Activated CD8-positive, alpha-beta memory T cell treated with anti-CD3 and anti-CD28 coated beads for 36 hours (primary cell): ENCODE measurements around the gene ATXN2L. TPM values are rescaled to one million over a fixed set of nuclear protein-coding genes. Genes with fewer than 3 reads are reported as not detected.
"Not testable (repeated sequence)": the region's sequence is repeated elsewhere in the genome, so short reads cannot be mapped to it uniquely, and the experiment has no call there.

Experiments used
- CTCF ChIA-PET: fragments of 350-600 bp; sonication (Branson Sonifier 250); formaldehyde crosslinking; loops from one replicate; lab custom pipeline; 2021; ENCODE audit warnings: antibody characterized with exemption; lab: Charles Lee
- POLR2A ChIA-PET: fragments of 350-600 bp; sonication (Branson Sonifier 250); formaldehyde crosslinking; loops from one replicate; lab custom pipeline; 2021; ENCODE audit warnings: antibody characterized with exemption; lab: Charles Lee
- total RNA-seq, 2 experiments: library from RNA; stranded (reverse); gene quantifications; one replicate each; pipeline ENCODE4 v1.2.3, GENCODE V29; 2021

ATXN2L gene, protein sequence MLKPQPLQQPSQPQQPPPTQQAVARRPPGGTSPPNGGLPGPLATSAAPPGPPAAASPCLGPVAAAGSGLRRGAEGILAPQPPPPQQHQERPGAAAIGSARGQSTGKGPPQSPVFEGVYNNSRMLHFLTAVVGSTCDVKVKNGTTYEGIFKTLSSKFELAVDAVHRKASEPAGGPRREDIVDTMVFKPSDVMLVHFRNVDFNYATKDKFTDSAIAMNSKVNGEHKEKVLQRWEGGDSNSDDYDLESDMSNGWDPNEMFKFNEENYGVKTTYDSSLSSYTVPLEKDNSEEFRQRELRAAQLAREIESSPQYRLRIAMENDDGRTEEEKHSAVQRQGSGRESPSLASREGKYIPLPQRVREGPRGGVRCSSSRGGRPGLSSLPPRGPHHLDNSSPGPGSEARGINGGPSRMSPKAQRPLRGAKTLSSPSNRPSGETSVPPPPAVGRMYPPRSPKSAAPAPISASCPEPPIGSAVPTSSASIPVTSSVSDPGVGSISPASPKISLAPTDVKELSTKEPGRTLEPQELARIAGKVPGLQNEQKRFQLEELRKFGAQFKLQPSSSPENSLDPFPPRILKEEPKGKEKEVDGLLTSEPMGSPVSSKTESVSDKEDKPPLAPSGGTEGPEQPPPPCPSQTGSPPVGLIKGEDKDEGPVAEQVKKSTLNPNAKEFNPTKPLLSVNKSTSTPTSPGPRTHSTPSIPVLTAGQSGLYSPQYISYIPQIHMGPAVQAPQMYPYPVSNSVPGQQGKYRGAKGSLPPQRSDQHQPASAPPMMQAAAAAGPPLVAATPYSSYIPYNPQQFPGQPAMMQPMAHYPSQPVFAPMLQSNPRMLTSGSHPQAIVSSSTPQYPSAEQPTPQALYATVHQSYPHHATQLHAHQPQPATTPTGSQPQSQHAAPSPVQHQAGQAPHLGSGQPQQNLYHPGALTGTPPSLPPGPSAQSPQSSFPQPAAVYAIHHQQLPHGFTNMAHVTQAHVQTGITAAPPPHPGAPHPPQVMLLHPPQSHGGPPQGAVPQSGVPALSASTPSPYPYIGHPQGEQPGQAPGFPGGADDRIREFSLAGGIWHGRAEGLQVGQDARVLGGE
- total RNA-seq, result 100 to 1,000 TPM; 253 to 260 TPM

DNA sequence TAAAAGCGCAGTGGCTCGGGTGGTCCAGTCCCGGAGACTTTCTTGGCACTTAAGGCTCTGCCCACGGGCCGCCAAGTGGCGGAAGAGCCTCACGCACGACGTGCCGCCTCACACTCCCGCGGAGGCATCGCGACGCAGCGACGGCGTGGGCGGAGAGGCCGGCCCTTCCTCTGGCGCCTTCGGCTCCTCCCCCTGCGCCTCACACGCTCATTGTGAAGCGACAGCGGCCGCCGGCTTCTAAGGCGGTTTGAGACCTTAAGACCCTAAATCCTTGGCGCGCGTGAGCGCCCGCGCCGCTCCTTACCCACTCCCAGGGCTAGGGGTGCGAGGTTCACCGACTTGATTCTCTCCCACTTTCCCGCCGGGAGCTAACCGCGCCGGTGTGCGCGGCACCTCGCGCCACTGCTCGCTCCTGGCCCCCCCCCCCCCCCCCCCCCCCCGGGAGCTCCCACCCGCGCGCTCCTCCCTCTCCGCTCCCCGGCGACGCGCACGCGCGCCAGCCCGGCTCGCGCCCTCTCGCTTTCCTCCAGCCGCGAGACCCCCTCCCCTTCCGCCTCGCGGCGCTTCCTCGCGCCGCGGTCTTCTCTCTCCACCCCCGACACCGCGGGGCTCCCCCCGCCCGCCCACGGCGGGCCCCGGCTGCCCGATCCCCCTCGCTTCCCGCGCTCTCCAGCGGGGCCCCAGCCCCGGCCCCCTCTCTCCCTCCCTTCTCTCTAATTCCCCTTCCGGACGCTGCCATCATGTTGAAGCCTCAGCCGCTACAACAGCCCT is at the start of gene ATXN2L:
Gene ATXN2L (plus strand): TSS at position 480 of the 771 bp plus-strand sequence. CDS start 261 bp downstream, at position 741.
- POLR2A ChIA-PET, result interaction anchor here (0.6 to 4.6 kb wide), 14 partner anchors 12 to 329 kb away, joined by 3 to 34 read pairs (median 5); partner anchors contain the start of genes APOBR, RABEP2, SGF29 and SPNS1
- CTCF ChIA-PET, result interaction anchor here (0.6 to 1.5 kb wide), 6 partner anchors 10 to 122 kb away, joined by 3 to 5 read pairs (median 4); partner anchors contain the start of gene TUFM

DNA sequence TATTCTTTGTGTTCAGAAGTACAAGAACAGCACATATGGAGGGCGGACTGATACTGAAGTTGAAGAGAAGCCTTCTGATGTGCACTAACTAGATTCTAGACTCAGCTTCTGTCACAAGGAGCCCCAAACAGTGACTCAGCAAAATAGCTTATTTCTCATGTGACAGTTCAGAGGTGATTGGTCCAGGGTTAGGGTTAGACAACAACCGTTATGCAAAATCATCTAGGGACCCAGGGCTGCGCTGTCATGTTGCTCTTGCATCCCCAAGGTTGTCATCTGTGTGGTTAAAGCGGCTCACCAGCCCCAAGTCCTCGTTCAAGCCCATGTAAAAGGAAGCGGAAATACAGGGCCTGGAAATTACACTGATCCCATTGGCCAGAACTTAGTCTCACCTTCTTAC is 41.1 kb upstream of the ATXN2L start:
- CTCF ChIA-PET, POLR2A ChIA-PET: not testable (repeated sequence)

DNA sequence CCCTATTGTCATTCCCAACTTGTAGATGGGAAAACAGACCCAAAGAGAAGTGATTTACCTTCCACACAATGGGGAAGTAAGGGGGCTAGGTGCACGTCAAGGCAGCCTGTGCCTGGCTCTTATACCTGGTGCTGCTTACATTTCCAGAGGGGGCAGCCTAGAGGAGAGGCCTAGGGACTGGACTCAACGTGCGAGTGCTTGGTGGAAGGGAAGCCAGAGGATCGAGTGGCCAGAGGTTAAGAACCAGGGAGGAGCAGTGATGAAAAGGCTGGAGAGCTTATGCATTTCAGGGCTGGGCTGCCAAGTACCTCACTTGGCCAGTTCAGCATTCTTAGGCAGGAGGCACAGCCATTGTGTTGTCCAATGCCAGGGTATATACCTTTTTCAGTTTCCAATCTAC is 40.4 kb upstream of the ATXN2L start:
- POLR2A ChIA-PET, CTCF ChIA-PET: not testable (repeated sequence)

DNA sequence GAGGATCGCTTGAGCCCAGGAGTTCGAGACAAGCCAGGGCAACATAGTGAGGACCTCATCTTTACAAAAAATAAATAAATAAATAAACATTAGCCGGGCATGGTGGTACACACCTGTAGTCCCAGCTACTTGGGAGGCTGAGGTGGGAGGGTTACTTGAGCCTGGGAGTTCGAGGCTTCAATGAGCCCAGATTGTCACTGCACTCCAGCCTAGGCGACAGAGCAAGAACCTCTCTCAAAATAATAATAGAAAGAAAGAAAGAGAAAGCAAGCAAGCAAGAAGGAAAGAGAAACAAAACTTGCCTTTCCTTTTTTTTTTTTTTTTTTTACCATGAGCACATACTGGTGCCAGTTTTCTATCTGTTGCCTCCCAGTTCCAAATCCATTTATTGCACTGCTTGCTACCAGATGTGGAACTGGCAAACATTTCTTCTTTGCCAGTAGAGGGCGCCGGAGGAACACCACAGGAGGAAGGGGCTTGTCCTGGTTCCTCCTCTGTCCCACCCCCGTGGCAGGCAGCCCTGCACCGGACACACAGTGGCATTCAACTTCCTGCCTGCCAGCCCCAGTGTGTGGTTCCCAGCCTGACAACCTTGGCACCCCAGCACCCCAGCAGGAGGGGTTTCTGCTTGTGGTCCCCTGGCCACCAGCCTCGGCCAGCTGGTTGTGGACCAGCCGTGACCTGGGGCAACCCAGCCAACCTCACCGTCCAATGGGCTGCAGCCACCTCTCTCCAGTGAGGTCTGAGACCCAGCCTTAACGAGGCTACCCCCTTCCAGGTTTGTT is 20.4 kb upstream of the ATXN2L start:
- POLR2A ChIA-PET, result not testable (repeated sequence)

DNA sequence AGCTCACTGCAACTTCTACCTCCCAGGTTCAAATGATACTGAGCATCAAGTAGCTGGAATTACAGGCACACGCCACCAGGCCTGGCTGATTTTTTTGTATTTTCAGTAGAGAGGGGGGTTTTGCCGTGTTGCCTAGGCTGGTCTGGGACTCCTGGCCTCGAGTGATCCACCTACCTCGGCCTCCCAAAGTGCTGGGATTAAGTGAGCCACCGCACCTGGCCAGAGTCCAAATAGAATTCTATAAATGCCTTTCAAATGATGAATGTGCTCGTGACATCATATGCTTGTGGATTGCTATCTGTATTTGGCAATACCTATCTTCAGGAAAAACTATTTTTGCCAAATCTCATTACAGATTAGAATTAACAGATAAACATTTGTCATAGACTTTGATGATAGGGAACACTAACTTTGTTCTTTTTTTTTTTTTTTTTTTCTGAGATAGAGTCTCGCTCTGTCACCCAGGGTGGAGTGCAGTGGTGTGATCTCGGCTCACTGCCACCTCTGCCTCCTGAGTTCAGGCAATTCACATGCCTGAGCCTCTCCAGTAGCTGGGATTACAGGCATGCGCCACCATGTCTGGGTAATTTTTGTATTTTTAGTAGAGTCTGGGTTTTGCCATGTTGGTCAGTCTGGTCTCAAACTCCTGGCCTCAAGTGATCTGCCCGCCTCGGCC is 15.2 kb upstream of the ATXN2L start:
- CTCF ChIA-PET, POLR2A ChIA-PET: not testable (repeated sequence)

More for the DNA sequence above, 20.4 kb upstream of the ATXN2L start:
- CTCF ChIA-PET, result not testable (repeated sequence)

DNA sequence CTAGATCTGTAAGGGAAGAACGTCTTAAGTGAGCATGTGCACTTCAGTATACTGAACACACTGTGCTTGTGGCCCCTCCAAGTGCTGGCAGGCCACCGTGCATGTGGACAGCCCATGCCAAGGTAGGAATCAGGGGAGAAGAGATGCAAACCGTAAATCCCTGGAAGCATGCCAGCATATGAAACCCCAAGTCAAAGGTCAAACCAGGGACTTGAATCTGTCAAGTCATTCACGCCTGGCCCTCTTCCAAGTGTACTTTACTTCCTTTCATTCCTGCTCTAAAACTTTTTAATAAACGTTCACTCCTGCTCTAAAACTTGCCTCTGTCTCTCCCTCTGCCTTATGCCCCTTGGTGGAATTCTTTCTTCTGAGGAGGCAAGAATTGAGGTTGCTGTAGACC is 2.8 kb upstream of the ATXN2L start:
- ChIA-PET POLR2A (no interaction called here), CTCF (interaction anchor here (0.6 to 1.0 kb wide), 3 partner anchors 27 to 125 kb away, joined by 3 to 5 read pairs (median 3); no protein-coding TSS in a partner anchor)

DNA sequence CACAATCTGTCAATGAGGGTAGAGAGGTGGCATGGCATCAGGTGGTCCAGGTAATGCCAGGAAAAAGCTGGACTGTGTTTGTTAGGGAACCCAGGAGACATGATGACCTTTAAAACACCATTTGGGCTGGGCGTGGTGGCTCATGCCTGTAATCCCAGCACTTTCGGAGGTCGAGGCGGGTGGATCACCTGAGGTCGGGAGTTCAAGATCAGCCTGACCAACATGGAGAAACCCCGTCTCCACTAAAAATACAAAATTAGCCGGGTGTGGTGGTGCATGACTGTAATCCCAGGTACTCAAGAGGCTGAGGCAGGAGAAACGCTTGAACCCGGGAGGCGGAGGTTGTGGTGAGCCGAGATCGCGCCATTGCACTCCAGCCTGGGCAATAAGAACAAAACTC is 2.3 kb upstream of the ATXN2L start:
- POLR2A ChIA-PET, result interaction anchor here (4.6 kb wide), 1 partner anchor 26 kb away, joined by 34 read pairs; the partner anchor contains the start of gene TUFM

DNA sequence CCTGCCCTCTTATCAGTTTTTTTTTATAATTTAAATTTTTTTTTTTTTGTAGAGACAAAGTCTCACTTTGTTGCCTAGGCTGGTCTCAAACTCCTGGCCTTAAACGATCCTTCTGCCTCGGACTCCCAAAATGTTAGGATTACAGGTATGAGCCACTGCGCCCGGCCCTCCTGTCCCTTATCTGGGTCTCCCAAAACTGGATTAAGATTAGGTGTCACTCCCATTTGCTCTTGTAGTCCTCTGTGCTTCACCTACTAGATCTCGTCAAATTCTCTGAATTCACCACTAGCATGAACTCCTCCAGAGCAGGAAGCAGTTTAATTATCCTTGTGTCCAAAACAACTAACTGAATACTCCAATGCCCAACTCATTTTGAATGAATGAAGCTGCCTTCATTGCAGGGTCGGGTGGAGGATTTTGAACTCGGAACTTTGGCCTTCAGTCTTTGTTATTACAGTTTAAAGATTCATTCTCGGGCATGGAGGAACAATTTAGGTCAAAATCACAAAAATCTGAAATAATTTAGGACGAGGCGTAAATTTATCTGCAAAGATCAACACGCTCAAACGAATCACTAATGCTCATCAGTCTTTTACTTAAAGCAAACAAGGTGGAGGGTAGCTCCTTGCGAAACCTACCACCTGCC is 802 bp upstream of the ATXN2L start:
- ChIA-PET CTCF (interaction anchor here (0.5 to 1.5 kb wide), 6 partner anchors 9 to 123 kb away, joined by 3 to 5 read pairs (median 3); partner anchors contain the start of gene CD19), POLR2A (interaction anchor here (0.6 to 4.6 kb wide), 13 partner anchors 12 to 328 kb away, joined by 3 to 34 read pairs (median 5); partner anchors contain the start of genes APOBR, RABEP2, SGF29 and SPNS1)

More for the DNA sequence above, 2.3 kb upstream of the ATXN2L start:
- CTCF ChIA-PET, result interaction anchor here (0.7 to 1.0 kb wide), 2 partner anchors 50 to 125 kb away, joined by 3 to 5 read pairs; no protein-coding TSS in a partner anchor

DNA sequence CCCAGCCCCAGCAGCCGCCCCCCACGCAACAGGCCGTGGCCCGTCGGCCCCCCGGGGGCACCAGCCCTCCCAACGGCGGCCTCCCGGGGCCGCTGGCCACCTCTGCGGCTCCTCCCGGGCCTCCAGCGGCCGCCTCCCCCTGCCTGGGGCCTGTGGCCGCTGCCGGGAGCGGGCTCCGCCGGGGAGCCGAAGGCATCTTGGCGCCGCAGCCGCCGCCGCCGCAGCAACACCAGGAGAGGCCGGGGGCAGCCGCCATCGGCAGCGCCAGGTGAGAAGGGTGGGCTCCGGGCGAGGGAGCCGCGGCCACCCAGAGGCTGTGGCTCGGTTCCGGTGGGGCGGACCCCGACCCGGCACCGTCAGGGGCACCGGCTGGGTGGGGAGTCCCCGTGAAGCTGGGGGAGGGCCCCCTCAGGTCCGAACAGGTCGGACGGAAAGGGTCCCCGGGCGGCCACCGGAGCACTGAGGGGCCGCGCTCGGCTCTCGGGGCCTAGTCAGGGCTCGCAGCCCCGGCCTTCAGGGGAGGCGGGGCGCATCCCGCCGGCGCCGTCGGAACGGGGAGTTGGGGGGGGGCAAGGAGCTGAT is 583 bp downstream of the ATXN2L start:
- POLR2A ChIA-PET, result interaction anchor here (0.6 to 4.6 kb wide), 14 partner anchors 11 to 635 kb away, joined by 3 to 34 read pairs (median 6); partner anchors contain the start of genes APOBR, NFATC2IP, RABEP2 and SPNS1
- CTCF ChIA-PET, result interaction anchor here (0.7 to 1.4 kb wide), 7 partner anchors 10 to 127 kb away, joined by 3 to 5 read pairs (median 3); partner anchors contain the start of genes NFATC2IP, SH2B1 and TUFM

DNA sequence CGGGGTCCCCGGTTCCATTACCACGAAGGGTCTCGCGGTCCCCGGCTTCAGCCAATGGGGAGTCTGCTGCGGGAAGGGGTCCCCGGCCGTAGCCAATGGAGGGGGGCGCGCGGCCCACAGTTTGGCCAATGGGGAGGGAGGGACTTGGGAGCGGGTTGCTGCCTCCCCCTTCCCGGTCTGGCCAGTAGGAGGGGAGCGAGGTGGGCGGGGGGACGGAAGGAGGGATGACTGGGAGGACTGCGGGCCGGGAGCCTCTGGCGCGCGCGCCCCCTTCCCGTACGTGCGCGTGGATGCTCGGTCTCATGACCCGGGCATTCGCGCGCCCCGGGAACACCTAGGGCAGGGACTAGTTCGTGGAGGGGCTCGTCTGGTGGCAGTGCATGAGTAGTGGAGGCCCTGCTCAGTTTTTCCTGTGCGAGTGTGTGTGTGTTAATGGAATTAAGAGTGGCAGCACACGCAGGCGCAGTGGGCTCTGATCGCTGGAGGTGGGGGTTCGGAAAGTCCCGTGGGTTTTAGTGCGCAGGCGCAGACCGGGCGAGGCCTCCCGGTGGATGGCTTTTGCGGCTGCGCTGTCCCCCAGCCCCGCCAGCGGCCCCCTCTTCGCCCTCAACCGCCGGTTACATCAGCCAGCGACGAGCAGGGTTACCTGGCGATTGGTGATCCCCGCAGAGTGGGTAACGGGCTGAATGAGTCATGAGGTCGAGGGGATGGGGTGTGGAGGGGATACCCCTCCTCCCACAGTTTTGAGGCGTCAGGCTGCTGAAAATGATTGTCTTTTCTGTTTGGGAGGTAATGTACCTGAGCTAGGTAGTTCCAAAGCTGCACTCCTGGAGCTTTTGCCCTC is 1.3 kb downstream of the ATXN2L start:
- ChIA-PET POLR2A (interaction anchor here (0.6 to 4.6 kb wide), 9 partner anchors 22 to 635 kb away, joined by 3 to 34 read pairs (median 7); partner anchors contain the start of genes APOBR, NFATC2IP, RABEP2 and TUFM), CTCF (interaction anchor here (0.7 to 1.0 kb wide), 3 partner anchors 22 to 127 kb away, joined by 3 read pairs; partner anchors contain the start of genes NFATC2IP, SH2B1 and TUFM)

DNA sequence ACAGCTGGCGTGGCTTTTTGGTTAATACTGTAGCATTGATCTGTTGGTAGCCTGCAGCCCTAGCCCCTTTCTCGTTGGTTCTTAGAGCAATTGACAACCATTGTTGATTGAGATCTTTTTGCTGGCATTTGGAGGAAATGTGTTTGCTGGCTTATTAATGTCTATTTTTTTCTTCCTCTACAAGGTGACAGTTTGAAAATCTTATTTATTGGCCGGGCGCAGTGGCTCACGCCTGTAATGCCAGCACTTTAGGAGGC is 1.8 kb downstream of the ATXN2L start:
- CTCF ChIA-PET, result no interaction called here
- POLR2A ChIA-PET, result interaction anchor here (3.0 to 4.6 kb wide), 2 partner anchors 22 to 40 kb away, joined by 13 to 34 read pairs; partner anchors contain the start of gene TUFM

DNA sequence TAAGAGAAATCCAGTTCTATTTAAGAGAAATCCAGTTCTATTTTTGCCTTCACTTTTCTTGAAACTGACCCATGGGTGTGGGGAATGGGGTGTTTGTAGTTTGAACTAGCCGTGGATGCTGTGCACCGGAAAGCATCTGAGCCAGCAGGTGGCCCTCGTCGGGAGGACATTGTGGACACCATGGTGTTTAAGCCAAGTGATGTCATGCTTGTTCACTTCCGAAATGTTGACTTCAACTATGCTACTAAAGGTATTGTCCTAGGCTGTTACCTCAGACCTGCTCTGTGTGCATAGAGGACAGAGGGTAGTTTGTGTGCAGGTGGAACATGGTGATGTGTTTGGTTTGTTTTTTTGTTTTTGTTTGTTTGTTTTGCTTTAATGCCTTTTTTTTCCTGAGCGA is 3.3 kb downstream of the ATXN2L start:
- ChIA-PET CTCF (no interaction called here), POLR2A (interaction anchor here (0.6 kb wide), 1 partner anchor 8 kb away, joined by 3 read pairs; no protein-coding TSS in a partner anchor)

DNA sequence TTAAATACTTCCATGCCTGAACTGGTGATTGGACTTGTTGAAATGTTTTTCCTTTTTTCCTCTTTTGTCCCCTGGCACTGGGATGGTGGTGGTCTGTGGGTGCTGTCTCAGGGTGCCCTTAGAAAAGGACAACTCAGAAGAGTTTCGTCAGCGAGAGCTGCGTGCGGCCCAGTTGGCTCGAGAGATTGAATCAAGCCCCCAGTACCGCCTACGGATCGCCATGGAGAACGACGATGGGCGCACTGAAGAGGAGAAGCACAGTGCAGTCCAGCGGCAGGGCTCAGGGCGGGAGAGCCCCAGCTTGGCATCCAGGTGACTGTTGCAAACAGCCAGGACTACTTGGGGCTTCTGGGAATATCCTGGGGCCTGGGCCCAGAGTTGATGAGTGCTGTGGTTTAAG is 6.9 kb downstream of the ATXN2L start:
- CTCF ChIA-PET, result interaction anchor here (1.1 to 1.6 kb wide), 2 partner anchors 9 to 33 kb away, joined by 3 to 5 read pairs; no protein-coding TSS in a partner anchor
- POLR2A ChIA-PET, result no interaction called here

DNA sequence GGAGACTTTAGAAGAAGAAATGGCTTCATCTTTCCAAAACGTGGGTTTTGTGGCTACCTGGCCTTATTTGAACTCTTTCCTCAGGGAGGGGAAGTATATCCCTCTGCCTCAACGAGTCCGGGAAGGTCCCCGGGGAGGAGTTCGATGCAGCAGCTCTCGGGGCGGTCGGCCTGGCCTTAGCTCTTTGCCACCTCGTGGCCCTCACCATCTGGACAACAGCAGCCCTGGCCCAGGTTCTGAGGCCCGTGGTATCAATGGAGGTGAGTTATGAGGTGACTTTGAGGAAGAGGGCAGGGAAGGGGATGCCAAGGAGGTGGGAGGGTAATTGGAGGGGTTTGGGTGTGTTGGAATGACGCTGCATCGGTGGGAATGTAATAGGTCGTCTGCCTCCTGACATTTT is 7.7 kb downstream of the ATXN2L start:
- ChIA-PET CTCF (interaction anchor here (0.7 to 1.6 kb wide), 3 partner anchors 8 to 32 kb away, joined by 3 to 5 read pairs (median 3); no protein-coding TSS in a partner anchor), POLR2A (interaction anchor here (0.6 kb wide), 1 partner anchor 9 kb away, joined by 4 read pairs; no protein-coding TSS in a partner anchor)
